Measurements from ENCODE around the gene B3GNT8. TPM values are rescaled to one million over a fixed set of nuclear protein-coding genes. Genes with fewer than 3 reads are reported as not detected.

The B3GNT8 gene
- total RNA-seq, 1 donor from 2014 or later: 10.7 TPM

DNA sequence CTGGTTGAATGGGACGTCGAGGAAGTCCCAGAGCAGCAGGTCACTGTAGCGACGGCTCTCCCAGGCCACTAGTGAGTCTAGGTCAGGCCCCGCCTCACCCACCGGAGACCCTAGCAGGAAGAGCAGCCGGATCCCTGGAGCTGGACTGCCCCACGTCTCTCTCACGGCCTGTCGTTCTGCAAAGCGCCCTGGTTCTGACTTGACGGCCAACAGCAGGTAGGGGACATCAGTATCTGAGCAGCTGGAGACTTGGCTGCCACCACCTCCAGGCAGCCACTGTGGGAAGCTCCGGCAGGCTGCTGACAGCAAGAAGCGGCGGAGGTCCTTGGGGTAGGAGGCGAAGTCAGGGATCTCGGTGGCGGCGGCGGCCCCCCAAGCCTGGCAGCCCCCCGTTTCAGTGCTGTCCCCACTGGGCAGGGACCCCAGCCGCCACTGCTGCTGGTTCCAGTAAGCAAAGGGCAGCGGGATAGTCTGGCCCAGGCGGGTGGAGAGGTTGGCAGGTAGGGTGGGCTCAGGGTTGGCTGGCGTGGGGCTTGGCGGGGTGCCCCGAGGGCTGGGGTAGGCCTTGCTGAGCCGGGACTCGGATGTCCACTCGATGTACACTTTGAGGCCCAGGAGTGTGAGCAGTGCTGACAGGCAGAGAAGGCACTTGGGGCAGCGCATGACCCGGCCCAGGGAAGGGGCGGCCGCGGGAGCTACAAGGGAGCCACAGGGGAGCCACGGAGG, 895 bp downstream of the B3GNT8 start:
- Mint-ChIP-seq H3K27ac (ENCODE audit: unreplicated experiment) (no peak overlapping the region), H3K4me3 (ENCODE audit: unreplicated experiment) (peak overlapping the region; percentile 42), H3K27me3 (ENCODE audit: unreplicated experiment) (peaks cover 10% of the 10 kb centered on the region), H3K36me3 (ENCODE audit: low read depth, unreplicated experiment) (peaks cover 12% of the 10 kb centered on the region), H3K9me3 (ENCODE audit: unreplicated experiment) (no peaks in the 10 kb centered on the region), H3K4me1 (ENCODE audit: unreplicated experiment) (peaks cover 32% of the 10 kb centered on the region)
- no peak for DNase-seq (ENCODE audit: low spot score)
- TF ChIP-seq, protein P1, sequence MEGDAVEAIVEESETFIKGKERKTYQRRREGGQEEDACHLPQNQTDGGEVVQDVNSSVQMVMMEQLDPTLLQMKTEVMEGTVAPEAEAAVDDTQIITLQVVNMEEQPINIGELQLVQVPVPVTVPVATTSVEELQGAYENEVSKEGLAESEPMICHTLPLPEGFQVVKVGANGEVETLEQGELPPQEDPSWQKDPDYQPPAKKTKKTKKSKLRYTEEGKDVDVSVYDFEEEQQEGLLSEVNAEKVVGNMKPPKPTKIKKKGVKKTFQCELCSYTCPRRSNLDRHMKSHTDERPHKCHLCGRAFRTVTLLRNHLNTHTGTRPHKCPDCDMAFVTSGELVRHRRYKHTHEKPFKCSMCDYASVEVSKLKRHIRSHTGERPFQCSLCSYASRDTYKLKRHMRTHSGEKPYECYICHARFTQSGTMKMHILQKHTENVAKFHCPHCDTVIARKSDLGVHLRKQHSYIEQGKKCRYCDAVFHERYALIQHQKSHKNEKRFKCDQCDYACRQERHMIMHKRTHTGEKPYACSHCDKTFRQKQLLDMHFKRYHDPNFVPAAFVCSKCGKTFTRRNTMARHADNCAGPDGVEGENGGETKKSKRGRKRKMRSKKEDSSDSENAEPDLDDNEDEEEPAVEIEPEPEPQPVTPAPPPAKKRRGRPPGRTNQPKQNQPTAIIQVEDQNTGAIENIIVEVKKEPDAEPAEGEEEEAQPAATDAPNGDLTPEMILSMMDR (IDR thresholded peaks at IDR 0.05; ENCODE audit: unreplicated experiment): no peak

DNA sequence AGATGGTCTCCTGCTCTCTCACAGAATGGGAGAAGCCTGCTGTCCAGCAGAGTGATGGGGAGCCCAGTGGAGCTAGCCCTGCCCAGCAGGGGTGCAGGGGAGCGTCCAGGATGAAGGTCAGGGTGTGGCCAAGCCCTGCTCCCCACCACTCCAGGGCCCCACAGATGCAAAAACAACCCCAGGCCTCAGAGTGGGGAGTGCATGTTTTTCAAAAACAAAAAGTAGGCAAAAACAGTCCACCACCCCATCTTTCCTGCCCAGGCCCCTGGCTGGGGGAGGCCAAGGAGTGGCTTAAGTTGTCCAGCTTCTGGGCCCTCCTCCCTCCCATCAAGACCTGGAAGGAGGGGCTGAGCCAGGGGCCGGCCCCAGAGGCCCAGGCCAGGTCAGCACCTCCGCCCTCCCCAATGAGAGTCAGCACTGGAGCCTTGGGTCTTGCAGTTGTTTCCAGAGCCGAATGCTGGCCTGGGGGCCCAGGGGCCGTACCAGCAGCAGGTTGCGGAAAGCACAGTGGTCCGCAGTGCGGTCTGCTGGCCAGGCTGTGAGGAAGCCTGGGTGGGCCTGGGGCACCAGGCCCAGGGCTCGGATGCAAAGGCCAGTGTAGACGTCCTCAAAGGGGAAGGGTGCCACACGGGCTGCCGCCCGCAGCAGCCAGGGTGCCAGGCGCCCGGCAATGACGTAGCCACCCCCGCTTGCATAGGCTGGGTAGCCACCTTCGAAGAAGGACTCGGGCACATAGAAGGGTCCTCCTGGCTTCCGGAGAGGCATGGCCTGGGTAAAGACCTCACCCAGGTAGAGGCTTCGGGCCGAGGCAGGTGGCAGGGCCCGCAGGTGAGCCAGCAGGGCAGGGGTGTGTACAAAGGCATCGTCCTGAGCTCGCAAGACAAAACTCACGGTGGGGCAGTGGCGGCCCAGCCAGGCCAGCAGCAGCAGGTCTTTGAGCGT, 1.7 kb downstream of the B3GNT8 start:
- DNase-seq (ENCODE audit: low spot score): no peak
- Mint-ChIP-seq H3K9me3 (ENCODE audit: unreplicated experiment) (no peaks in the 10 kb centered on the region), H3K4me3 (ENCODE audit: unreplicated experiment) (peak overlapping the region; percentile 42)

DNA sequence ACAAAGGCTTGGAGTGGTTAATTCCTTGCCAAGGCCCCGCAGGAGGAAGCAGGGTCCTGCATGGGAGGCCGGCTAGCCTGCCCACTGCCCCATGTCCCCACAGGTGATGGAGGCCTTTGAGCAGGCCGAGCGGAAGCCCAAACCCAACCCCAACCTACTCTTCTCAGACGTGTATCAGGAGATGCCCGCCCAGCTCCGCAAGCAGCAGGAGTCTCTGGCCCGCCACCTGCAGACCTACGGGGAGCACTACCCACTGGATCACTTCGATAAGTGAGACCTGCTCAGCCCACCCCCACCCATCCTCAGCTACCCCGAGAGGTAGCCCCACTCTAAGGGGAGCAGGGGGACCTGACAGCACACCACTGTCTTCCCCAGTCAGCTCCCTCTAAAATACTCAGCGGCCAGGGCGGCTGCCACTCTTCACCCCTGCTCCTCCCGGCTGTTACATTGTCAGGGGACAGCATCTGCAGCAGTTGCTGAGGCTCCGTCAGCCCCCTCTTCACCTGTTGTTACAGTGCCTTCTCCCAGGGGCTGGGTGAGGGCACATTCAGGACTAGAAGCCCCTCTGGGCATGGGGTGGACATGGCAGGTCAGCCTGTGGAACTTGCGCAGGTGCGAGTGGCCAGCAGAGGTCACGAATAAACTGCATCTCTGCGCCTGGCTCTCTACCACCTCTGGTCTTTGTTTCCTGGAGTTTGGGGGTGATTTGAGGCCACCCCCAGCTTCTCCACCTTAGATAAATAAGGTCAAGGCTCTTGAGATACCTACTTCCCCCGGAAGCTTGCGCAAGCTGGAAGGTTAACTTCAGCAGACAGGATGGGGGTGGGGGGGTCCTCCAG, 2.6 kb downstream of the B3GNT8 start:
- TF ChIP-seq, protein P1 (IDR thresholded peaks at IDR 0.05; ENCODE audit: unreplicated experiment): no peak
- H3K27ac Mint-ChIP-seq (ENCODE audit: unreplicated experiment): no peak overlapping the region
- H3K27me3 Mint-ChIP-seq (ENCODE audit: unreplicated experiment): peaks cover 12% of the 10 kb centered on the region

More for the DNA sequence above, 1.7 kb downstream of the B3GNT8 start:
- no peak overlapping the region for H3K27ac Mint-ChIP-seq (ENCODE audit: unreplicated experiment)
- peaks cover 18% of the 10 kb centered on the region for H3K36me3 Mint-ChIP-seq (ENCODE audit: low read depth, unreplicated experiment)
- peaks cover 8% of the 10 kb centered on the region for H3K27me3 Mint-ChIP-seq (ENCODE audit: unreplicated experiment)
- TF ChIP-seq, protein P1 (IDR thresholded peaks at IDR 0.05; ENCODE audit: unreplicated experiment): no peak
- peaks cover 37% of the 10 kb centered on the region for H3K4me1 Mint-ChIP-seq (ENCODE audit: unreplicated experiment)

DNA sequence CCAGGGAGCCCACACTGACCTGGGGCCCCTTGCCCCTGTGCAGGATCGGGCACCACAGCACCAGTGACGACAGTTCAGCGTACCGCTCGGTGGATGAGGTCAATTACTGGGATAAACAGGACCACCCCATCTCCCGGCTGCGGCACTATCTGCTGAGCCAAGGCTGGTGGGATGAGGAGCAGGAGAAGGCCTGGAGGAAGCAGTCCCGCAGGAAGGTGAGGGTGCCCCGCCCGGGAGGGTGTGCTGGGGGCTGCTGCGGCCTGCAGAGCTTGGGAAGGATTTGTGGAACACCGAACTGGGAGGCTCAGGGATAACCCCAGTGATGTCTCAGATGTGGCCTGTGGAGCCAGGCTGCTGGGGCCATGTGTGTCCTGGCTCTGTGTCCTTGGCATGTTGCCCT, 4.2 kb downstream of the B3GNT8 start:
- Mint-ChIP-seq H3K36me3 (ENCODE audit: low read depth, unreplicated experiment) (peaks cover 32% of the 10 kb centered on the region), H3K27me3 (ENCODE audit: unreplicated experiment) (peaks cover 13% of the 10 kb centered on the region), H3K4me3 (ENCODE audit: unreplicated experiment) (no peak overlapping the region), H3K9me3 (ENCODE audit: unreplicated experiment) (no peaks in the 10 kb centered on the region), H3K27ac (ENCODE audit: unreplicated experiment) (peak overlapping the region; percentile 38), H3K4me1 (ENCODE audit: unreplicated experiment) (peaks cover 31% of the 10 kb centered on the region)
- TF ChIP-seq, protein P1 (IDR thresholded peaks at IDR 0.05; ENCODE audit: unreplicated experiment): no peak
- no peak for DNase-seq (ENCODE audit: low spot score)

More for the DNA sequence above, 2.6 kb downstream of the B3GNT8 start:
- no peak for DNase-seq (ENCODE audit: low spot score)
- peaks cover 43% of the 10 kb centered on the region for H3K4me1 Mint-ChIP-seq (ENCODE audit: unreplicated experiment)
- no peak overlapping the region for H3K4me3 Mint-ChIP-seq (ENCODE audit: unreplicated experiment)
- H3K9me3 Mint-ChIP-seq (ENCODE audit: unreplicated experiment): no peaks in the 10 kb centered on the region
- peaks cover 23% of the 10 kb centered on the region for H3K36me3 Mint-ChIP-seq (ENCODE audit: low read depth, unreplicated experiment)

All from endothelial cell (in vitro differentiated cells).